Measurements from ENCODE around the gene USH2A.

Gene USH2A

DNA sequence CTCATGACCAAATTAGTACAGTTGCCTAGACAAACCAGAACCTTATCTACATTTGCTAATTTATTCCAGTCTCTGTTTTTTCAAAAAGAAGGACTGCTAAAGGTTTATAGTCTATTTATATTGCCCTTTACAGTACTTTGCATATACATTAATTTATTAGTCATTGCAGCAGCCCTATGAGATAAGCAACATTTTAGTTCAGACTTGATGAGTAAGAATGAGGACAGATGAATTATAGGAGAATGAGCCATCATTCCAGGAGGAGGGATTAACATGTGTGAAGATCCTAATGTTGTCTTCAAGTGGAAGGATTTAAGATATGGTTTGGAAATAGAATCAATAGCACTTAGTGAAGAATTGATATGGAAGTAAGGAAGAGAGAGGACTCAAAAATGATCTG is 703.7 kb downstream of the USH2A start:
- H3K9ac ChIP-seq (ENCODE audit: low read length): no peak overlapping the region
- no peaks in the 10 kb centered on the region for H3K9me3 ChIP-seq (ENCODE audit: insufficient read depth, low read length)
- no peaks in the 10 kb centered on the region for H3F3A ChIP-seq (ENCODE audit: insufficient read depth)
- no peaks in the 10 kb centered on the region for H3K36me3 ChIP-seq (ENCODE audit: low read length)
- no peaks in the 10 kb centered on the region for H3K79me2 ChIP-seq (ENCODE audit: insufficient read depth, low read length)
- H3K4me3 ChIP-seq (ENCODE audit: insufficient read depth, low read length, poor library complexity, severe bottlenecking): no peak overlapping the region
- TF ChIP-seq, protein P1, sequence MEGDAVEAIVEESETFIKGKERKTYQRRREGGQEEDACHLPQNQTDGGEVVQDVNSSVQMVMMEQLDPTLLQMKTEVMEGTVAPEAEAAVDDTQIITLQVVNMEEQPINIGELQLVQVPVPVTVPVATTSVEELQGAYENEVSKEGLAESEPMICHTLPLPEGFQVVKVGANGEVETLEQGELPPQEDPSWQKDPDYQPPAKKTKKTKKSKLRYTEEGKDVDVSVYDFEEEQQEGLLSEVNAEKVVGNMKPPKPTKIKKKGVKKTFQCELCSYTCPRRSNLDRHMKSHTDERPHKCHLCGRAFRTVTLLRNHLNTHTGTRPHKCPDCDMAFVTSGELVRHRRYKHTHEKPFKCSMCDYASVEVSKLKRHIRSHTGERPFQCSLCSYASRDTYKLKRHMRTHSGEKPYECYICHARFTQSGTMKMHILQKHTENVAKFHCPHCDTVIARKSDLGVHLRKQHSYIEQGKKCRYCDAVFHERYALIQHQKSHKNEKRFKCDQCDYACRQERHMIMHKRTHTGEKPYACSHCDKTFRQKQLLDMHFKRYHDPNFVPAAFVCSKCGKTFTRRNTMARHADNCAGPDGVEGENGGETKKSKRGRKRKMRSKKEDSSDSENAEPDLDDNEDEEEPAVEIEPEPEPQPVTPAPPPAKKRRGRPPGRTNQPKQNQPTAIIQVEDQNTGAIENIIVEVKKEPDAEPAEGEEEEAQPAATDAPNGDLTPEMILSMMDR (IDR thresholded peaks at IDR 0.05; ENCODE audit: insufficient read depth, low read length, poor library complexity, severe bottlenecking): no peak
- TF ChIP-seq EZH2phosphoT487 (conservative IDR thresholded peaks at IDR 0.05; ENCODE audit: low read length): no peak
- H2AFZ ChIP-seq (ENCODE audit: low read depth, low read length, severe bottlenecking): no peak overlapping the region
- no peaks in the 10 kb centered on the region for H3K9me2 ChIP-seq (replicated peaks; ENCODE audit: insufficient read depth, low read length)
- no peaks in the 10 kb centered on the region for H3K27me3 ChIP-seq (ENCODE audit: low read length)
- H4K20me1 ChIP-seq (ENCODE audit: low read depth, low read length): no peaks in the 10 kb centered on the region
- H3K4me2 ChIP-seq (ENCODE audit: low read depth, low read length, poor library complexity, severe bottlenecking): no peak overlapping the region
- H3K27ac ChIP-seq (ENCODE audit: low read depth, low read length): no peak overlapping the region

- Histone ChIP-seq H3K79me2 (ENCODE audit: insufficient read depth, low read length) (no peaks in the 10 kb centered on the region), H2AFZ (ENCODE audit: low read depth, low read length, severe bottlenecking) (no peak overlapping the region)
These were observed 704.5 kb downstream of the USH2A start for GRCh38 chr1:215718575-215719287.

GRCh38 chr1:215717677-215718426 is 705.4 kb downstream of the USH2A start:
- Histone ChIP-seq H3K9me2 (replicated peaks; ENCODE audit: insufficient read depth, low read length) (no peaks in the 10 kb centered on the region), H3K4me3 (ENCODE audit: insufficient read depth, low read length, poor library complexity, severe bottlenecking) (no peak overlapping the region), H3K4me2 (ENCODE audit: low read depth, low read length, poor library complexity, severe bottlenecking) (no peak overlapping the region), H3K27ac (ENCODE audit: low read depth, low read length) (no peak overlapping the region), H3K9ac (ENCODE audit: low read length) (no peak overlapping the region), H4K20me1 (ENCODE audit: low read depth, low read length) (no peaks in the 10 kb centered on the region), H3K36me3 (ENCODE audit: low read length) (no peaks in the 10 kb centered on the region), H2AFZ (ENCODE audit: low read depth, low read length, severe bottlenecking) (no peak overlapping the region), H3F3A (ENCODE audit: insufficient read depth) (no peaks in the 10 kb centered on the region), H3K9me3 (ENCODE audit: insufficient read depth, low read length) (no peaks in the 10 kb centered on the region), H3K79me2 (ENCODE audit: insufficient read depth, low read length) (no peaks in the 10 kb centered on the region), H3K27me3 (ENCODE audit: low read length) (no peaks in the 10 kb centered on the region)
- TF ChIP-seq, protein P1 (IDR thresholded peaks at IDR 0.05; ENCODE audit: insufficient read depth, low read length, poor library complexity, severe bottlenecking): no peak
- TF ChIP-seq EZH2phosphoT487 (conservative IDR thresholded peaks at IDR 0.05; ENCODE audit: low read length): no peak

More at GRCh38 chr1:215718575-215719287, 704.5 kb downstream of the USH2A start:
- Histone ChIP-seq H3K36me3 (ENCODE audit: low read length) (no peaks in the 10 kb centered on the region), H3K27ac (ENCODE audit: low read depth, low read length) (no peak overlapping the region), H3K9ac (ENCODE audit: low read length) (no peak overlapping the region), H3K4me3 (ENCODE audit: insufficient read depth, low read length, poor library complexity, severe bottlenecking) (no peak overlapping the region), H3K9me2 (replicated peaks; ENCODE audit: insufficient read depth, low read length) (no peaks in the 10 kb centered on the region), H3K27me3 (ENCODE audit: low read length) (no peaks in the 10 kb centered on the region), H3K9me3 (ENCODE audit: insufficient read depth, low read length) (no peaks in the 10 kb centered on the region), H4K20me1 (ENCODE audit: low read depth, low read length) (no peaks in the 10 kb centered on the region), H3F3A (ENCODE audit: insufficient read depth) (no peaks in the 10 kb centered on the region), H3K4me2 (ENCODE audit: low read depth, low read length, poor library complexity, severe bottlenecking) (no peak overlapping the region)
- TF ChIP-seq, protein P1 (IDR thresholded peaks at IDR 0.05; ENCODE audit: insufficient read depth, low read length, poor library complexity, severe bottlenecking): no peak
- TF ChIP-seq EZH2phosphoT487 (conservative IDR thresholded peaks at IDR 0.05; ENCODE audit: low read length): no peak

All from SU-DHL-6 (cell line).